Endothelial cell of umbilical vein (primary cell): ENCODE results near the gene SMR3B.

Experiments
- CTCF ChIP-seq, 2 donors: IDR thresholded peaks; 1 replicate in 1 of 2; 2 replicates in 1 of 2; pipeline ENCODE4 v1.5.1; 2011; ENCODE audit warnings: low read length in 2 of 2, mild to moderate bottlenecking in 2 of 2, moderate library complexity in 2 of 2, control low read depth in 1 of 2, inconsistent platforms in 1 of 2, low read depth in 1 of 2; ENCODE audit not compliant: insufficient read depth in 1 of 2; ENCODE audit errors: extremely low read depth in 1 of 2
- JUN ChIP-seq: IDR thresholded peaks from 2 replicates; pipeline ENCODE4 v1.6.1; 2011; ENCODE audit warnings: borderline replicate concordance, low read depth; ENCODE audit not compliant: insufficient read length, insufficient read depth

GRCh38 chr4:70359115-70359661 lies 23.7 kb upstream of the SMR3B start:
- no peak for TF ChIP-seq JUN
- no peak for TF ChIP-seq CTCF (IDR thresholded peaks at IDR 0.05; ENCODE audit: extremely low read depth in 1 of 2, insufficient read depth in 1 of 2, low read depth in 1 of 2, low read length in 2 of 2)
